ENCODE results near the gene CHAD. TPM values are rescaled to one million over a fixed set of nuclear protein-coding genes. Genes with fewer than 3 reads are reported as not detected.

The CHAD gene
- not detected in 2 replicates for total RNA-seq

- intact Hi-C loops (cut with micrococcal nuclease) = no loop called here
These were observed at the start of gene CHAD for GRCh38 chr17:50468304-50469207. Gene CHAD (minus strand): TSS chr17:50468880. CDS start chr17:50468813, 67 bp downstream.

GRCh38 chr17:50517504-50518383 is 49.1 kb upstream of the CHAD start:
- intact Hi-C loops (cut with micrococcal nuclease) = no loop called here

GRCh38 chr17:50517011-50517410 is 48.3 kb upstream of the CHAD start:
- intact Hi-C loops (cut with micrococcal nuclease) = no loop called here

- intact Hi-C loops (cut with micrococcal nuclease) = no loop called here
These were observed 46.4 kb upstream of the CHAD start for GRCh38 chr17:50514936-50515702.

- intact Hi-C loops (cut with micrococcal nuclease) = no loop called here
These were observed 45.7 kb upstream of the CHAD start for GRCh38 chr17:50514388-50514787.

GRCh38 chr17:50513495-50513894 is 44.8 kb upstream of the CHAD start:
- intact Hi-C loops (cut with micrococcal nuclease) = no loop called here

- intact Hi-C loops (cut with micrococcal nuclease) = no loop called here
These were observed 42.4 kb upstream of the CHAD start for GRCh38 chr17:50511058-50511457.

GRCh38 chr17:50508573-50509460 is 40.1 kb upstream of the CHAD start:
- intact Hi-C loops (cut with micrococcal nuclease) = loop anchor here (2.0 kb wide), 2 partner anchors 26 to 34 kb away; no protein-coding TSS in a partner anchor

GRCh38 chr17:50507871-50508572 is 39.3 kb upstream of the CHAD start, which contains the start of gene MYCBPAP:
Gene MYCBPAP (plus strand): TSS chr17:50508439. CDS start chr17:50508675, 236 bp downstream.
- intact Hi-C loops (cut with micrococcal nuclease) = loop anchor here (2.0 kb wide), 2 partner anchors 25 to 35 kb away; no protein-coding TSS in a partner anchor

GRCh38 chr17:50506298-50506697 is 37.6 kb upstream of the CHAD start:
- intact Hi-C loops (cut with micrococcal nuclease) = no loop called here

GRCh38 chr17:50505591-50506130 is 37.0 kb upstream of the CHAD start:
- intact Hi-C loops (cut with micrococcal nuclease) = no loop called here

- intact Hi-C loops (cut with micrococcal nuclease) = no loop called here
These were observed 33.8 kb upstream of the CHAD start for GRCh38 chr17:50502301-50502990.

GRCh38 chr17:50501054-50501453 is 32.4 kb upstream of the CHAD start:
- intact Hi-C loops (cut with micrococcal nuclease) = no loop called here

- intact Hi-C loops (cut with micrococcal nuclease) = no loop called here
These were observed 31.0 kb upstream of the CHAD start for GRCh38 chr17:50499721-50500120.

- intact Hi-C loops (cut with micrococcal nuclease) = no loop called here
These were observed 30.6 kb upstream of the CHAD start for GRCh38 chr17:50499270-50499669.

- intact Hi-C loops (cut with micrococcal nuclease) = no loop called here
These were observed 29.6 kb upstream of the CHAD start for GRCh38 chr17:50498021-50498874.

GRCh38 chr17:50495918-50496317 is 27.2 kb upstream of the CHAD start:
- intact Hi-C loops (cut with micrococcal nuclease) = no loop called here

Measured in T-helper 2 cell treated with Interferon-gamma antibody and Interleukin-4, amounts not matched to agents 100 ng/mL and 5 ng/mL, for 36 hours (primary cell).